ENCODE results near the gene PSMB11. TPM values are rescaled to one million over a fixed set of nuclear protein-coding genes. Genes with fewer than 3 reads are reported as not detected.
A peak's percentile ranks its signal among the peaks of the same experiment; 100 is the strongest.

Gene PSMB11
- total RNA-seq, 6 donors from 2014 or later, result not detected

- H3K9me3 ChIP-seq, result no peaks in the 10 kb centered on the region
- DNase-seq, result no peak
- TF ChIP-seq CTCF (IDR thresholded peaks at IDR 0.05) (no peak), POLR2AphosphoS5 (IDR thresholded peaks at IDR 0.05) (no peak), POLR2A (IDR thresholded peaks at IDR 0.05) (no peak), EP300 (IDR thresholded peaks at IDR 0.05) (no peak)
- peaks cover 0 to 12% (median 2%) of the 10 kb centered on the region in 4 donors for H3K36me3 ChIP-seq
- no peaks in the 10 kb centered on the region for H3K27me3 ChIP-seq
- H3K4me1 ChIP-seq, result peaks cover 6 to 14% (median 9%) of the 10 kb centered on the region in 4 donors
- WGBS, 2 donors, result 79 to 80% methylated on average over 11 of the region's 11 CpGs
- H3K4me3 ChIP-seq, result no peak overlapping the region
- no peak overlapping the region for H3K27ac ChIP-seq
- ATAC-seq (ENCODE audit: low FRiP score in 2 of 2), result no peak
Observed at GRCh38 chr14:22996768-22997654, 45.0 kb upstream of the PSMB11 start.

GRCh38 chr14:22997676-22998323 lies 44.2 kb upstream of the PSMB11 start:
- ATAC-seq (ENCODE audit: low FRiP score in 2 of 2) (no peak), DNase-seq (no peak)
- WGBS, 2 donors, result 79 to 84% methylated on average over 9 of the region's 9 CpGs

GRCh38 chr14:22998329-22999012 lies 43.5 kb upstream of the PSMB11 start:
- Histone ChIP-seq H3K27ac (no peak overlapping the region), H3K4me1 (peaks cover 6 to 14% (median 9%) of the 10 kb centered on the region in 4 donors), H3K36me3 (peaks cover 0 to 12% (median 2%) of the 10 kb centered on the region in 4 donors), H3K9me3 (no peaks in the 10 kb centered on the region), H3K27me3 (no peaks in the 10 kb centered on the region), H3K4me3 (no peak overlapping the region)
- TF ChIP-seq CTCF (IDR thresholded peaks at IDR 0.05), result no peak
- TF ChIP-seq EP300 (IDR thresholded peaks at IDR 0.05), result no peak
- no peak for TF ChIP-seq POLR2A (IDR thresholded peaks at IDR 0.05)
- no peak for TF ChIP-seq POLR2AphosphoS5 (IDR thresholded peaks at IDR 0.05)
- DNase-seq, result peak in 1 of 2 donors; percentile 41
- ATAC-seq (ENCODE audit: low FRiP score in 2 of 2), result no peak
- WGBS, 2 donors, result 90 to 92% methylated on average over 16 of the region's 16 CpGs

More at GRCh38 chr14:22997676-22998323, 44.2 kb upstream of the PSMB11 start:
- H3K27ac ChIP-seq, result no peak overlapping the region
- peaks cover 6 to 14% (median 9%) of the 10 kb centered on the region in 4 donors for H3K4me1 ChIP-seq
- H3K36me3 ChIP-seq, result peaks cover 0 to 12% (median 2%) of the 10 kb centered on the region in 4 donors
- no peak overlapping the region for H3K4me3 ChIP-seq
- no peak for TF ChIP-seq CTCF (IDR thresholded peaks at IDR 0.05)
- TF ChIP-seq EP300 (IDR thresholded peaks at IDR 0.05), result no peak
- no peak for TF ChIP-seq POLR2A (IDR thresholded peaks at IDR 0.05)
- TF ChIP-seq POLR2AphosphoS5 (IDR thresholded peaks at IDR 0.05), result no peak
- H3K9me3 ChIP-seq, result no peaks in the 10 kb centered on the region
- no peaks in the 10 kb centered on the region for H3K27me3 ChIP-seq

GRCh38 chr14:23000860-23001259 lies 41.2 kb upstream of the PSMB11 start:
- TF ChIP-seq POLR2AphosphoS5 (IDR thresholded peaks at IDR 0.05) (no peak), POLR2A (IDR thresholded peaks at IDR 0.05) (no peak), CTCF (IDR thresholded peaks at IDR 0.05) (no peak), EP300 (IDR thresholded peaks at IDR 0.05) (no peak)
- ATAC-seq (ENCODE audit: low FRiP score in 2 of 2) (no peak), DNase-seq (no peak)
- WGBS, 2 donors, result 93 to 100% methylated on average over 2 of the region's 2 CpGs
- no peak overlapping the region for H3K4me3 ChIP-seq
- H3K9me3 ChIP-seq, result no peaks in the 10 kb centered on the region
- peaks cover 0 to 12% (median 2%) of the 10 kb centered on the region in 4 donors for H3K36me3 ChIP-seq
- no peaks in the 10 kb centered on the region for H3K27me3 ChIP-seq
- peaks cover under 1 to 8% (median 3%) of the 10 kb centered on the region in 4 donors for H3K4me1 ChIP-seq
- H3K27ac ChIP-seq, result no peak overlapping the region
